Neural progenitor cell (in vitro differentiated cells): ENCODE measurements around the gene MBD4. TPM values are rescaled to one million over a fixed set of nuclear protein-coding genes. Genes with fewer than 3 reads are reported as not detected.

Experiments
- DNase-seq: peaks from one replicate; pipeline ENCODE4 v3.0.0-alpha.2; 2016; ENCODE audit warnings: low spot score
- H2AFZ ChIP-seq: fragments of 200-600 bp; sonication (generic); replicated peaks from 2 replicates; pipeline ENCODE4 v1.6.1; 2016; ENCODE audit warnings: antibody characterized with exemption
- H3F3A ChIP-seq: fragments of 200-600 bp; sonication (generic); 2 replicates; pipeline ENCODE4 v1.6.1; 2016; ENCODE audit warnings: antibody characterized with exemption, low read depth
- H3K27ac ChIP-seq: fragments of 200-600 bp; sonication (generic); 2 replicates; pipeline ENCODE4 v1.5.1; 2016; ENCODE audit warnings: mild to moderate bottlenecking
- H3K27me3 ChIP-seq: fragments of 200-600 bp; sonication (generic); 2 replicates; pipeline ENCODE4 v1.6.1; 2016; ENCODE audit warnings: mild to moderate bottlenecking, moderate library complexity
- H3K36me3 ChIP-seq: fragments of 200-600 bp; sonication (generic); 2 replicates; pipeline ENCODE4 v1.5.1; 2016
- H3K4me1 ChIP-seq: fragments of 200-600 bp; sonication (generic); 2 replicates; pipeline ENCODE4 v1.6.1; 2016; ENCODE audit warnings: mixed run types
- H3K4me2 ChIP-seq: fragments of 200-600 bp; sonication (generic); 2 replicates; pipeline ENCODE4 v1.6.1; 2016
- H3K4me3 ChIP-seq: fragments of 200-600 bp; sonication (generic); 2 replicates; pipeline ENCODE4 v1.5.1; 2016
- H3K79me2 ChIP-seq: fragments of 200-600 bp; sonication (generic); 2 replicates; pipeline ENCODE4 v1.6.1; 2016; ENCODE audit warnings: low read depth
- H3K9ac ChIP-seq: fragments of 200-600 bp; sonication (generic); 2 replicates; pipeline ENCODE4 v1.6.1; 2016
- H3K9me3 ChIP-seq: fragments of 200-600 bp; sonication (generic); 2 replicates; pipeline ENCODE4 v1.5.1; 2016; ENCODE audit warnings: low read depth
- H4K20me1 ChIP-seq: fragments of 200-600 bp; sonication (generic); 2 replicates; pipeline ENCODE4 v1.6.1; 2016; ENCODE audit warnings: low read depth
- H3K27ac Mint-ChIP-seq: 3 replicates; pipeline ENCODE4 v1.8.0; 2021; ENCODE audit warnings: mixed read lengths
- H3K27me3 Mint-ChIP-seq: 2 replicates; pipeline ENCODE4 v1.8.0; 2022; ENCODE audit warnings: low read depth, mild to moderate bottlenecking, inconsistent platforms, moderate library complexity, mixed read lengths; ENCODE audit not compliant: insufficient read depth
- H3K36me3 Mint-ChIP-seq: 3 replicates; pipeline ENCODE4 v1.8.0; 2021; ENCODE audit warnings: mixed read lengths
- H3K4me1 Mint-ChIP-seq: 3 replicates; pipeline ENCODE4 v1.8.0; 2021; ENCODE audit warnings: mixed read lengths
- H3K4me3 Mint-ChIP-seq: 3 replicates; pipeline ENCODE4 v1.8.0; 2021; ENCODE audit warnings: mild to moderate bottlenecking, moderate library complexity, mixed read lengths
- H3K9me3 Mint-ChIP-seq: 3 replicates; pipeline ENCODE4 v1.8.0; 2020; ENCODE audit warnings: mixed read lengths
- CTCF ChIP-seq: fragments of 200-600 bp; sonication (generic); IDR thresholded peaks from 2 replicates; pipeline ENCODE4 v1.5.1; 2017; ENCODE audit warnings: antibody characterized with exemption, mild to moderate bottlenecking
- EZH2 ChIP-seq: fragments of 200-600 bp; sonication (generic); IDR thresholded peaks from 2 replicates; pipeline ENCODE4 v1.6.1; 2017; ENCODE audit warnings: antibody characterized with exemption, mild to moderate bottlenecking, moderate library complexity
- EZH2phosphoT487 ChIP-seq: fragments of 200-600 bp; sonication (generic); IDR thresholded peaks from 2 replicates; pipeline ENCODE4 v1.6.1; 2017; ENCODE audit warnings: antibody characterized with exemption
- total RNA-seq: library from RNA; depleted of rRNA; stranded (reverse); fragments of >200 nt; gene quantifications from 2 replicates; pipeline ENCODE4 v1.2.3, GENCODE V29; 2015; ENCODE audit warnings: low replicate concordance

Gene MBD4
- total RNA-seq, 1 donor from 2014 or later: 46.3 TPM

GRCh38 chr3:129442486-129442885 lies 2.7 kb upstream of the MBD4 start:
- Histone ChIP-seq H3K79me2 (peaks cover 38% of the 10 kb centered on the region), H3K4me3 (no peak overlapping the region), H3K27ac (no peak overlapping the region), H3F3A (peaks cover 19% of the 10 kb centered on the region), H3K27me3 (no peaks in the 10 kb centered on the region), H3K4me2 (peak overlapping the region; percentile 84), H2AFZ (no peak overlapping the region), H3K9me3 (no peaks in the 10 kb centered on the region), H3K4me1 (peaks cover 34% of the 10 kb centered on the region), H3K9ac (no peak overlapping the region), H4K20me1 (no peaks in the 10 kb centered on the region), H3K36me3 (peaks cover under 1% of the 10 kb centered on the region)
- Mint-ChIP-seq H3K4me1 (peaks cover 37% of the 10 kb centered on the region), H3K4me3 (no peak overlapping the region), H3K9me3 (no peaks in the 10 kb centered on the region), H3K27ac (no peak overlapping the region), H3K27me3 (peaks cover 7% of the 10 kb centered on the region), H3K36me3 (peaks cover 9% of the 10 kb centered on the region)
- TF ChIP-seq EZH2phosphoT487 (no peak), EZH2 (no peak), CTCF (no peak)
- no peak for DNase-seq

- Histone ChIP-seq H3K4me1 (peaks cover 34% of the 10 kb centered on the region), H3K27ac (no peak overlapping the region), H3K79me2 (peaks cover 45% of the 10 kb centered on the region), H3K9me3 (no peaks in the 10 kb centered on the region), H3K9ac (no peak overlapping the region), H3F3A (peaks cover 22% of the 10 kb centered on the region), H3K27me3 (no peaks in the 10 kb centered on the region), H3K36me3 (peaks cover 5% of the 10 kb centered on the region), H3K4me3 (no peak overlapping the region), H4K20me1 (no peaks in the 10 kb centered on the region), H2AFZ (no peak overlapping the region), H3K4me2 (peak overlapping the region; percentile 84)
- Mint-ChIP-seq H3K36me3 (peaks cover 13% of the 10 kb centered on the region), H3K4me3 (peak overlapping the region; percentile 97), H3K27ac (no peak overlapping the region), H3K27me3 (peaks cover 7% of the 10 kb centered on the region), H3K4me1 (peaks cover 38% of the 10 kb centered on the region), H3K9me3 (no peaks in the 10 kb centered on the region)
- DNase-seq: no peak
- no peak for TF ChIP-seq EZH2
- TF ChIP-seq EZH2phosphoT487: no peak
- no peak for TF ChIP-seq CTCF
Observed at GRCh38 chr3:129441782-129442181, 2.0 kb upstream of the MBD4 start.

GRCh38 chr3:129441215-129441614 lies 1.5 kb upstream of the MBD4 start:
- peak overlapping the region; percentile 84 for H3K4me2 ChIP-seq
- TF ChIP-seq EZH2: no peak
- no peak for TF ChIP-seq CTCF
- no peak for TF ChIP-seq EZH2phosphoT487
- H3K9me3 ChIP-seq: no peaks in the 10 kb centered on the region
- peak overlapping the region; percentile 41 for H3K9ac ChIP-seq
- no peak overlapping the region for H3K27ac Mint-ChIP-seq
- no peaks in the 10 kb centered on the region for H4K20me1 ChIP-seq
- DNase-seq: no peak
- H3K27me3 Mint-ChIP-seq: peaks cover 7% of the 10 kb centered on the region
- H3K4me1 ChIP-seq: peaks cover 34% of the 10 kb centered on the region
- H3K36me3 Mint-ChIP-seq: peaks cover 16% of the 10 kb centered on the region
- H3K9me3 Mint-ChIP-seq: no peaks in the 10 kb centered on the region
- H2AFZ ChIP-seq: no peak overlapping the region
- H3K4me1 Mint-ChIP-seq: peaks cover 42% of the 10 kb centered on the region
- H3F3A ChIP-seq: peaks cover 27% of the 10 kb centered on the region
- H3K36me3 ChIP-seq: peaks cover 5% of the 10 kb centered on the region
- H3K4me3 Mint-ChIP-seq: peak overlapping the region; percentile 97
- peak overlapping the region; percentile 72 for H3K4me3 ChIP-seq
- no peaks in the 10 kb centered on the region for H3K27me3 ChIP-seq
- H3K79me2 ChIP-seq: peaks cover 51% of the 10 kb centered on the region
- H3K27ac ChIP-seq: no peak overlapping the region
